ENCODE data around the gene CORO6. TPM values are rescaled to one million over a fixed set of nuclear protein-coding genes. Genes with fewer than 3 reads are reported as not detected.
A peak's percentile ranks its signal among the peaks of the same experiment; 100 is the strongest.

The CORO6 gene
- total RNA-seq, 4 donors from 2014 or later = 2.0 to 39.9 (median 6.5) TPM

- no peaks in the 10 kb centered on the region for H3K36me3 ChIP-seq
- H3K27me3 ChIP-seq = no peaks in the 10 kb centered on the region
- H3K4me1 ChIP-seq = peaks cover 68 to 89% (median 69%) of the 10 kb centered on the region in 3 donors
- H3K9me3 ChIP-seq = no peaks in the 10 kb centered on the region
- H3K4me3 ChIP-seq = peak overlapping the region; percentile 70 to 91 (median 84)
- H3K27ac ChIP-seq = peak overlapping the region; percentile 90 to 95 (median 92)
- WGBS, 2 donors = 4% methylated on average over 3 of the region's 72 CpGs; no CpG with 5 or more reads in 1 of the 2 donors
- intact Hi-C loops (cut with DNase I) = no loop called here
- no peak for DNase-seq
- TF ChIP-seq CTCF (IDR thresholded peaks at IDR 0.05) = peak in 1 of 6 experiments; percentile 27
- TF ChIP-seq POLR2A (IDR thresholded peaks at IDR 0.05) = no peak
These were observed 33.9 kb downstream of the CORO6 start for GRCh38 chr17:29588562-29589411.

GRCh38 chr17:29588017-29588561, 34.6 kb downstream of the CORO6 start:
- Histone ChIP-seq H3K27me3 (no peaks in the 10 kb centered on the region), H3K4me3 (peak overlapping the region; percentile 70 to 91 (median 84)), H3K36me3 (peaks cover 0 to 1% (median 0%) of the 10 kb centered on the region in 3 donors), H3K27ac (peak overlapping the region; percentile 90 to 95 (median 92)), H3K4me1 (peaks cover 72 to 93% (median 75%) of the 10 kb centered on the region in 3 donors), H3K9me3 (no peaks in the 10 kb centered on the region)
- intact Hi-C loops (cut with DNase I) = no loop called here
- DNase-seq = no peak
- TF ChIP-seq CTCF (IDR thresholded peaks at IDR 0.05) (no peak), POLR2A (IDR thresholded peaks at IDR 0.05) (no peak)
- 0% methylated on average over 3 of the region's 8 CpGs; no CpG with 5 or more reads in 1 of the 2 donors for WGBS, 2 donors

- DNase-seq = no peak
- H3K36me3 ChIP-seq = peaks cover 0 to 6% (median 0%) of the 10 kb centered on the region in 3 donors
- TF ChIP-seq POLR2A (IDR thresholded peaks at IDR 0.05) (no peak), CTCF (IDR thresholded peaks at IDR 0.05) (no peak)
- H3K4me1 ChIP-seq = peaks cover 74 to 94% (median 78%) of the 10 kb centered on the region in 3 donors
- peak overlapping the region in 3 of 4 donors; percentile 84 to 91 (median 84) for H3K4me3 ChIP-seq
- 42 to 83% methylated on average over 1 to 4 of the region's 6 CpGs for WGBS, 2 donors
- no peaks in the 10 kb centered on the region for H3K9me3 ChIP-seq
- intact Hi-C loops (cut with DNase I) = no loop called here
- peak overlapping the region; percentile 90 to 95 (median 92) for H3K27ac ChIP-seq
- no peaks in the 10 kb centered on the region for H3K27me3 ChIP-seq
These were observed 35.1 kb downstream of the CORO6 start for GRCh38 chr17:29587591-29587990.

GRCh38 chr17:29586676-29587469, 35.8 kb downstream of the CORO6 start:
- Histone ChIP-seq H3K27me3 (no peaks in the 10 kb centered on the region), H3K4me1 (peaks cover 74 to 94% (median 75%) of the 10 kb centered on the region in 3 donors), H3K9me3 (no peaks in the 10 kb centered on the region), H3K36me3 (peaks cover 0 to 13% (median 0%) of the 10 kb centered on the region in 3 donors), H3K27ac (peak overlapping the region; percentile 90 to 95 (median 92)), H3K4me3 (peak overlapping the region in 2 of 4 donors; percentile 84 to 91)
- intact Hi-C loops (cut with DNase I) = no loop called here
- 28 to 41% methylated on average over 3 to 4 of the region's 9 CpGs for WGBS, 2 donors
- TF ChIP-seq CTCF (IDR thresholded peaks at IDR 0.05) (no peak), POLR2A (IDR thresholded peaks at IDR 0.05) (no peak)
- no peak for DNase-seq
